HepG2 (cell line): ENCODE measurements around the gene PAPOLA. TPM values are rescaled to one million over a fixed set of nuclear protein-coding genes. Genes with fewer than 3 reads are reported as not detected.

Source experiments
- ATAC-seq: fragments of 200-7000 bp; cut with Tn5 transposase; 3 replicates; pipeline ENCODE4 v1.9.1; 2020; ENCODE audit warnings: mild to moderate bottlenecking, moderate library complexity
- BruUV-seq: library from RNA; stranded (reverse); fragments of 400-500 nt; replicated peaks from 2 replicates; lab custom pipeline; 2021; lab: Mats Ljungman, UMichigan
- CTCF ChIA-PET: fragments of 300-600 bp; formaldehyde crosslinking; extraction: SDS; loops from one replicate; lab custom pipeline; 2021; ENCODE audit warnings: low total read pairs, inconsistent platforms, low intra/inter-chr PET ratio; lab: Yijun Ruan, JAX
- POLR2A ChIA-PET: fragments of 350-600 bp; sonication (Branson Sonifier 250); formaldehyde crosslinking; loops from one replicate; lab custom pipeline; 2020; ENCODE audit warnings: antibody characterized with exemption, inconsistent platforms; lab: Yijun Ruan, JAX
- DNase-seq: peaks from one replicate; pipeline ENCODE4 v3.0.0-alpha.2; 2015; ENCODE audit warnings: low spot score
- FAIRE-seq: peaks from 3 replicates; lab custom pipeline; 2011; peaks lifted over from hg19 to GRCh38; lab: Jason Lieb, UNC
- H2AFZ ChIP-seq: one replicate; pipeline ENCODE4 v1.6.1; 2011; ENCODE audit warnings: low read length, inconsistent platforms
- H3K27ac ChIP-seq: fragments of 300-600 bp; 3 replicates; pipeline ENCODE4 v1.8.0; 2011; ENCODE audit warnings: mixed run types, mild to moderate bottlenecking, mixed read lengths, low read length, inconsistent platforms; ENCODE audit not compliant: insufficient read depth; ENCODE audit errors: extremely low read length
- H3K27me3 ChIP-seq, 2 experiments: fragments of 200-600 bp in 1 of 2; 2 replicates in 1 of 2; 3 replicates in 1 of 2; pipeline versions ENCODE4 v1.6.0 to v1.8.0; 2011; ENCODE audit warnings: low read length in 2 of 2, mild to moderate bottlenecking in 2 of 2, moderate library complexity in 2 of 2, inconsistent platforms in 1 of 2; ENCODE audit not compliant: insufficient read depth in 2 of 2, control insufficient read depth in 1 of 2
- H3K36me3 ChIP-seq, 2 experiments: fragments of 200-600 bp in 1 of 2; replicated peaks in 1 of 2; 2 replicates in 1 of 2; 3 replicates in 1 of 2; pipeline versions ENCODE4 v1.5.1 to v1.8.0; 2011; ENCODE audit warnings: low read length in 2 of 2, inconsistent platforms in 1 of 2; ENCODE audit not compliant: insufficient read depth in 2 of 2, control insufficient read depth in 1 of 2
- H3K4me1 ChIP-seq: 2 replicates; pipeline ENCODE4 v1.5.1; 2012; ENCODE audit warnings: low read length, inconsistent platforms; ENCODE audit not compliant: insufficient read depth
- H3K4me2 ChIP-seq: 2 replicates; pipeline ENCODE4 v1.6.0; 2011; ENCODE audit warnings: low read depth, low read length, inconsistent platforms
- H3K4me3 ChIP-seq, 3 experiments: fragments of 200-600 bp in 1 of 3; sonication (generic), shearing (Covaris generic) in 1 of 3; replicated peaks in 1 of 3; 2 replicates each; pipeline ENCODE4 v1.5.1; 2011 to 2016; ENCODE audit warnings: low read length in 3 of 3, inconsistent platforms in 2 of 3, low read depth in 2 of 3, mild to moderate bottlenecking in 2 of 3, control low read depth in 1 of 3, mixed read lengths in 1 of 3; ENCODE audit not compliant: insufficient read depth in 1 of 3
- H3K79me2 ChIP-seq: one replicate; pipeline ENCODE4 v1.6.1; 2011; ENCODE audit warnings: low read length, inconsistent platforms; ENCODE audit not compliant: insufficient read depth
- H3K9ac ChIP-seq: 2 replicates; pipeline ENCODE4 v1.6.0; 2011; ENCODE audit warnings: mild to moderate bottlenecking, low read depth, low read length, inconsistent platforms; ENCODE audit not compliant: insufficient read depth
- H3K9me3 ChIP-seq: 2 replicates; pipeline ENCODE4 v1.5.1; 2012; ENCODE audit warnings: mild to moderate bottlenecking, low read length
- H4K20me1 ChIP-seq: 2 replicates; pipeline ENCODE4 v1.6.0; 2011; ENCODE audit warnings: inconsistent platforms, mild to moderate bottlenecking, low read length, moderate library complexity; ENCODE audit not compliant: insufficient read depth
- ZNF121 ChIP-seq: sonication (generic); formaldehyde crosslinking; IDR thresholded peaks from 2 replicates; pipeline ENCODE4 v1.5.0; 2020; ENCODE audit warnings: mild to moderate bottlenecking, missing genetic modification reagents
- ZNF331 ChIP-seq: sonication (generic); formaldehyde crosslinking; IDR thresholded peaks from 2 replicates; pipeline ENCODE4 v1.4.0; 2020; ENCODE audit warnings: missing genetic modification reagents
- ZNF441 ChIP-seq: sonication (generic); formaldehyde crosslinking; IDR thresholded peaks from 2 replicates; pipeline ENCODE4 v1.7.0; 2021; ENCODE audit warnings: missing genetic modification reagents, borderline replicate concordance
- ZNF510 ChIP-seq: sonication (generic); formaldehyde crosslinking; IDR thresholded peaks from 2 replicates; pipeline ENCODE4 v1.4.0; 2020; ENCODE audit warnings: low read depth, mild to moderate bottlenecking, missing genetic modification reagents
- ZNF615 ChIP-seq: sonication (generic); formaldehyde crosslinking; IDR thresholded peaks from 2 replicates; pipeline ENCODE4 v1.5.0; 2020; ENCODE audit warnings: mild to moderate bottlenecking, missing genetic modification reagents, borderline replicate concordance
- ZNF75D ChIP-seq: sonication (generic); formaldehyde crosslinking; IDR thresholded peaks from 2 replicates; pipeline ENCODE4 v1.8.1; 2023; ENCODE audit warnings: missing genetic modification reagents, mild to moderate bottlenecking, borderline replicate concordance
- WGBS: methylation state at CpG from one replicate; pipeline ENCODE4 v1.1.6; 2017; ENCODE audit warnings: low lambda C conversion rate; 5-methylcytosine and 5-hydroxymethylcytosine counted together
- in situ Hi-C: cut with HindIII; loops from 2 replicates; pipeline ENCODE4 v1.10.0; 2017; ENCODE audit warnings: low pct_unique_long_range_greater_than_20kb; ENCODE audit not compliant: extremely low pct_ligation_motif_present
- intact Hi-C: fragments of 100-400 bp; cut with micrococcal nuclease; formaldehyde crosslinking; loops from one replicate; pipeline ENCODE4 v1.10.0; 2022; ENCODE audit not compliant: unreplicated experiment
- polyA plus RNA-seq, 8 experiments: library from polyadenylated mRNA; depleted of rRNA in 3 of 8; stranded (reverse) in 7 of 8; unstranded in 1 of 8; fragments of >200 nt; fragmentation: Illumina TruSeq in 4 of 8; extraction: Trizol in 4 of 8; gene quantifications; 2 replicates each; pipeline versions ENCODE4 v1.2.1 to v1.2.3, GENCODE V29; 2011 to 2016; ENCODE audit warnings: low read depth in 4 of 8, missing spikeins in 1 of 8, mixed read lengths in 1 of 8; ENCODE audit not compliant: insufficient read depth in 1 of 8
- total RNA-seq, 5 experiments: library from RNA; depleted of rRNA; stranded (reverse); fragments of >200 nt; fragmentation: Illumina TruSeq; extraction: Trizol; gene quantifications; 2 replicates each; pipeline ENCODE4 v1.2.3, GENCODE V29; 2016; ENCODE audit warnings: low read depth in 1 of 5
- TF ChIP-seq, protein P1 (sequence below): sonication (generic); formaldehyde crosslinking; IDR thresholded peaks from 2 replicates; pipeline ENCODE4 v1.4.0; 2020; ENCODE audit warnings: mild to moderate bottlenecking, missing genetic modification reagents

PAPOLA gene
- total and polyA plus RNA-seq, 2 of the 13 experiments (the other 11 are each of a cell fraction or from before 2014, with no cell fraction given), result 103 to 151 TPM

GRCh38 chr14:96574633-96575632 is 72.8 kb downstream of the PAPOLA start:
- intact Hi-C loops (no loop called here), in situ Hi-C loops (no loop called here)
- CTCF ChIA-PET, result no interaction called here
- no peak for TF ChIP-seq ZNF441
- TF ChIP-seq ZNF615 (CRISPR knock-in tag), result no peak
- no peak for TF ChIP-seq ZNF510 (CRISPR knock-in tag)
- no peak for TF ChIP-seq ZNF75D (CRISPR knock-in tag)
- TF ChIP-seq ZNF121, result no peak
- TF ChIP-seq, protein P1, sequence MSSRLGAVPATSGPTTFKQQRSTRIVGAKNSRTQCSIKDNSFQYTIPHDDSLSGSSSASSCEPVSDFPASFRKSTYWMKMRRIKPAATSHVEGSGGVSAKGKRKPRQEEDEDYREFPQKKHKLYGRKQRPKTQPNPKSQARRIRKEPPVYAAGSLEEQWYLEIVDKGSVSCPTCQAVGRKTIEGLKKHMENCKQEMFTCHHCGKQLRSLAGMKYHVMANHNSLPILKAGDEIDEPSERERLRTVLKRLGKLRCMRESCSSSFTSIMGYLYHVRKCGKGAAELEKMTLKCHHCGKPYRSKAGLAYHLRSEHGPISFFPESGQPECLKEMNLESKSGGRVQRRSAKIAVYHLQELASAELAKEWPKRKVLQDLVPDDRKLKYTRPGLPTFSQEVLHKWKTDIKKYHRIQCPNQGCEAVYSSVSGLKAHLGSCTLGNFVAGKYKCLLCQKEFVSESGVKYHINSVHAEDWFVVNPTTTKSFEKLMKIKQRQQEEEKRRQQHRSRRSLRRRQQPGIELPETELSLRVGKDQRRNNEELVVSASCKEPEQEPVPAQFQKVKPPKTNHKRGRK, result no peak
- TF ChIP-seq ZNF331 (CRISPR knock-in tag), result no peak
- Histone ChIP-seq H3K36me3 (0 out of 5 replicates have a peak, but pooled peaks cover 0 to 3% of the 10 kb centered on the region in 2 experiments), H3K4me2 (no peak overlapping the region), H3K27ac (no peak overlapping the region), H3K4me3 (no peak overlapping the region), H3K9ac (no peak overlapping the region), H4K20me1 (0 out of 2 replicates have a peak, but pooled peaks cover 3% of the 10 kb centered on the region), H3K27me3 (no peaks in the 10 kb centered on the region), H3K79me2 (no peaks in the 10 kb centered on the region), H3K9me3 (no peaks in the 10 kb centered on the region), H3K4me1 (peaks cover 15% of the 10 kb centered on the region; the same call in 1 of the 2 replicates), H2AFZ (no peak overlapping the region)
- POLR2A ChIA-PET, result no interaction called here
- no peak for FAIRE-seq
- DNase-seq, result no peak
- no peak for ATAC-seq
- 91% methylated on average over 6 of the region's 6 CpGs for WGBS
- BruUV-seq, result no TSS peak
